ENCODE results near the gene SDCCAG8. TPM values are rescaled to one million over a fixed set of nuclear protein-coding genes. Genes with fewer than 3 reads are reported as not detected.

SDCCAG8 gene
- total and polyA plus RNA-seq, 2 experiments from 2014 or later = 28.3 to 39.3 TPM

DNA sequence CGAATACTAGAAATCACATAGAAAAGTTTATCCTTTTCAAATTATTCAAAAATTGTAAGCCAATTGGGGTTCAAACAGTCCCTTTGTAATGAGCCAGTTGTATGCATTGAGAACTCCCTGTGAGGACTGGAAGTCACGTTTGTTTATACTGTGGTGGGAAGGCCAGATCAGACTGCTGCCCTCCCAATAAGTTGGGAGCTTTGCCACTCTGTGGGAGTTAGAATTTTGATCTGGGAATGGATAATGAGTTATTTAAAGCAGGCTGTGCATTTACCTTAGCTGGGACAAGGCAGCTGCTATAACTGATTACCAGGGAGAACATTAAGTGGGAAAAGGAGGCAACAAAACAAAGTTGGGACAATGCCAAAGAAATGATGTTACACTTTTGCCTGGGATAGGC is 178.8 kb downstream of the SDCCAG8 start:
- no peaks in the 10 kb centered on the region for H3K27me3 ChIP-seq
- no peak for TF ChIP-seq EZH2 (IDR thresholded peaks at IDR 0.05; ENCODE audit: borderline replicate concordance)
- TF ChIP-seq, protein P1, sequence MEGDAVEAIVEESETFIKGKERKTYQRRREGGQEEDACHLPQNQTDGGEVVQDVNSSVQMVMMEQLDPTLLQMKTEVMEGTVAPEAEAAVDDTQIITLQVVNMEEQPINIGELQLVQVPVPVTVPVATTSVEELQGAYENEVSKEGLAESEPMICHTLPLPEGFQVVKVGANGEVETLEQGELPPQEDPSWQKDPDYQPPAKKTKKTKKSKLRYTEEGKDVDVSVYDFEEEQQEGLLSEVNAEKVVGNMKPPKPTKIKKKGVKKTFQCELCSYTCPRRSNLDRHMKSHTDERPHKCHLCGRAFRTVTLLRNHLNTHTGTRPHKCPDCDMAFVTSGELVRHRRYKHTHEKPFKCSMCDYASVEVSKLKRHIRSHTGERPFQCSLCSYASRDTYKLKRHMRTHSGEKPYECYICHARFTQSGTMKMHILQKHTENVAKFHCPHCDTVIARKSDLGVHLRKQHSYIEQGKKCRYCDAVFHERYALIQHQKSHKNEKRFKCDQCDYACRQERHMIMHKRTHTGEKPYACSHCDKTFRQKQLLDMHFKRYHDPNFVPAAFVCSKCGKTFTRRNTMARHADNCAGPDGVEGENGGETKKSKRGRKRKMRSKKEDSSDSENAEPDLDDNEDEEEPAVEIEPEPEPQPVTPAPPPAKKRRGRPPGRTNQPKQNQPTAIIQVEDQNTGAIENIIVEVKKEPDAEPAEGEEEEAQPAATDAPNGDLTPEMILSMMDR (IDR thresholded peaks at IDR 0.05; ENCODE audit: poor library complexity) = no peak
- TF ChIP-seq EZH2phosphoT487 (IDR thresholded peaks at IDR 0.05; ENCODE audit: low read depth, severe bottlenecking, unreplicated experiment) = no peak
- no peaks in the 10 kb centered on the region for H3K79me2 ChIP-seq
- H2AFZ ChIP-seq = no peak overlapping the region
- H3K4me3 ChIP-seq = no peak overlapping the region
- H3K9me3 ChIP-seq (ENCODE audit: low read depth) = no peaks in the 10 kb centered on the region
- H3K4me1 ChIP-seq (ENCODE audit: insufficient read depth) = no peaks in the 10 kb centered on the region
- no peak overlapping the region for H3K4me2 ChIP-seq
- 74% methylated on average over 2 of the region's 2 CpGs for WGBS (ENCODE audit: low lambda C conversion rate, missing lambda C conversion rate)
- H4K20me1 ChIP-seq (ENCODE audit: insufficient read depth, poor library complexity, severe bottlenecking) = no peaks in the 10 kb centered on the region
- H3K27ac ChIP-seq = no peak overlapping the region
- no peaks in the 10 kb centered on the region for H3K9me2 ChIP-seq (replicated peaks; ENCODE audit: insufficient read depth)
- no peak for DNase-seq (ENCODE audit: low spot score)
- H3K36me3 ChIP-seq (replicated peaks; ENCODE audit: insufficient read depth, low read depth) = no peaks in the 10 kb centered on the region

DNA sequence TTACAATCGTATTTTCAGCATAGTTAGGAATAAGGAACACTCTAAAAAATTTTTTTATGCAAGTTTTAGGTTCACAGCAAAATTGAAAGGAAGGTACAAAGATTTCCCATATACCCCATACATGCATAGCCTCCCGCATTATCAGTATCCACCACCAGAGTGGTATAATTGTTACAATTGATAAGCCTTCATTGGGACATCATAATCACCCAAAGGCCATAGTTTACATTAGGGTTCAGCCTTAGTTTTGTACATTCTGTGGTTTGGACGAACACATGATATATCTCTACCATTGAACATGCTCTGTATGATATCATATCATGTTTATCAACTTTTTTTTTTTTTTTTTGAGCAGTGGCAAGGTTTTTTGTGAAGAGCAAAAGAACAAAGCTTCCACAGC is 180.0 kb downstream of the SDCCAG8 start:
- Histone ChIP-seq H3K36me3 (replicated peaks; ENCODE audit: insufficient read depth, low read depth) (no peaks in the 10 kb centered on the region), H3K4me2 (no peak overlapping the region), H2AFZ (no peak overlapping the region), H3K27me3 (no peaks in the 10 kb centered on the region), H3K4me3 (no peak overlapping the region), H3K9me2 (replicated peaks; ENCODE audit: insufficient read depth) (no peaks in the 10 kb centered on the region), H3K9me3 (ENCODE audit: low read depth) (no peaks in the 10 kb centered on the region), H3K4me1 (ENCODE audit: insufficient read depth) (no peaks in the 10 kb centered on the region), H4K20me1 (ENCODE audit: insufficient read depth, poor library complexity, severe bottlenecking) (no peaks in the 10 kb centered on the region), H3K27ac (no peak overlapping the region), H3K79me2 (no peaks in the 10 kb centered on the region)
- TF ChIP-seq EZH2phosphoT487 (IDR thresholded peaks at IDR 0.05; ENCODE audit: low read depth, severe bottlenecking, unreplicated experiment) (no peak), EZH2 (IDR thresholded peaks at IDR 0.05; ENCODE audit: borderline replicate concordance) (no peak)
- TF ChIP-seq, protein P1 (IDR thresholded peaks at IDR 0.05; ENCODE audit: poor library complexity) = no peak
- 96% methylated on average over 3 of the region's 3 CpGs for WGBS (ENCODE audit: low lambda C conversion rate, missing lambda C conversion rate)
- DNase-seq (ENCODE audit: low spot score) = no peak

DNA sequence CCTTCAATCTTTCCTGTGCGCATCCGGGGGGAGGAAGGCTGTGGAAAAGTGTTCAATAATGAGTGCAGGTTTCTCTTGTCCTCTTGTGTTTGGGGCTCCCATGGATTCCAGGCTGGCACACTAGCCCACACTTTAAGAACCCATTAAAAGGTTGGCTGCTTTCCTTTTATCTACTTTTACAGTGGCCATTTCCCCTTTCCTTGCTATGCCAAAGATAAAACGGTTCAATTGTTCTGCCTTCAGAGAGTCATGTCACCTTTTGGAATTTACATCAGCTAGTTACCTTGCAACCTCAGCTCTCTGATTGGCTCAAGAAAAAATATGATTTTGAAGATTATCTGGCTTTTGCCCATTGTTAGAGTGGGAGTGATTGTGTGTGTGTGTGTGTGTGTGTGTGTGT is 182.3 kb downstream of the SDCCAG8 start:
- Histone ChIP-seq H2AFZ (no peak overlapping the region), H3K27ac (no peak overlapping the region), H3K4me1 (ENCODE audit: insufficient read depth) (no peaks in the 10 kb centered on the region), H3K27me3 (no peaks in the 10 kb centered on the region), H3K79me2 (no peaks in the 10 kb centered on the region), H3K4me3 (no peak overlapping the region), H3K9me3 (ENCODE audit: low read depth) (no peaks in the 10 kb centered on the region), H3K36me3 (replicated peaks; ENCODE audit: insufficient read depth, low read depth) (no peaks in the 10 kb centered on the region), H3K9me2 (replicated peaks; ENCODE audit: insufficient read depth) (no peaks in the 10 kb centered on the region), H3K4me2 (no peak overlapping the region), H4K20me1 (ENCODE audit: insufficient read depth, poor library complexity, severe bottlenecking) (no peaks in the 10 kb centered on the region)
- TF ChIP-seq, protein P1 (IDR thresholded peaks at IDR 0.05; ENCODE audit: poor library complexity) = no peak
- TF ChIP-seq EZH2phosphoT487 (IDR thresholded peaks at IDR 0.05; ENCODE audit: low read depth, severe bottlenecking, unreplicated experiment) = no peak
- TF ChIP-seq EZH2 (IDR thresholded peaks at IDR 0.05; ENCODE audit: borderline replicate concordance) = no peak
- WGBS (ENCODE audit: low lambda C conversion rate, missing lambda C conversion rate) = 78% methylated on average over 3 of the region's 3 CpGs
- DNase-seq (ENCODE audit: low spot score) = no peak

DNA sequence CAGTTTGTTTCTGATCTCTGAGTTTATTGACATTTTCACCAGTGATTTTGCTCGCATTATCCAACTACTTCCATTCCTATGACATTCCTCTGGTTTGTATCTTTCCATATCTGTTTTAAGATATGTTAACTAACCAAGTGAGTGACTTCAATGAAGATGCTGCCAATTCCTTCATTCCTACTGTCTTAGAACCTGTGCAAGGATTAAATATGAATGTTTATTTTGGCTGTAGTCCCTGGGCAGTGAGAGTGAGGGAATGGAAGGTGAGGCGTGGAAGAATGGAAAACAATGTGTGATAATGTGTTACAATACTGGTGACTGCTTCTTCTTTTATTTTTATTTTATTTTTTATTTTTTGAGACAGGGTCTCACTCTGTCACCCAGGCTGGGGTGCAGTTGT is 183.0 kb downstream of the SDCCAG8 start:
- Histone ChIP-seq H3K4me1 (ENCODE audit: insufficient read depth) (no peaks in the 10 kb centered on the region), H4K20me1 (ENCODE audit: insufficient read depth, poor library complexity, severe bottlenecking) (no peaks in the 10 kb centered on the region), H3K27me3 (no peaks in the 10 kb centered on the region), H3K4me2 (no peak overlapping the region), H2AFZ (no peak overlapping the region), H3K4me3 (no peak overlapping the region), H3K36me3 (replicated peaks; ENCODE audit: insufficient read depth, low read depth) (no peaks in the 10 kb centered on the region), H3K9me3 (ENCODE audit: low read depth) (no peaks in the 10 kb centered on the region), H3K79me2 (no peaks in the 10 kb centered on the region), H3K27ac (no peak overlapping the region), H3K9me2 (replicated peaks; ENCODE audit: insufficient read depth) (no peaks in the 10 kb centered on the region)
- DNase-seq (ENCODE audit: low spot score) = no peak
- 87% methylated on average over 2 of the region's 2 CpGs for WGBS (ENCODE audit: low lambda C conversion rate, missing lambda C conversion rate)
- no peak for TF ChIP-seq EZH2 (IDR thresholded peaks at IDR 0.05; ENCODE audit: borderline replicate concordance)
- TF ChIP-seq, protein P1 (IDR thresholded peaks at IDR 0.05; ENCODE audit: poor library complexity) = no peak
- TF ChIP-seq EZH2phosphoT487 (IDR thresholded peaks at IDR 0.05; ENCODE audit: low read depth, severe bottlenecking, unreplicated experiment) = no peak
